ENCODE measurements around the gene CASKIN2. TPM values are rescaled to one million over a fixed set of nuclear protein-coding genes. Genes with fewer than 3 reads are reported as not detected.

Gene CASKIN2
- total RNA-seq, 1 experiment from 2014 or later = 30.0 TPM

DNA sequence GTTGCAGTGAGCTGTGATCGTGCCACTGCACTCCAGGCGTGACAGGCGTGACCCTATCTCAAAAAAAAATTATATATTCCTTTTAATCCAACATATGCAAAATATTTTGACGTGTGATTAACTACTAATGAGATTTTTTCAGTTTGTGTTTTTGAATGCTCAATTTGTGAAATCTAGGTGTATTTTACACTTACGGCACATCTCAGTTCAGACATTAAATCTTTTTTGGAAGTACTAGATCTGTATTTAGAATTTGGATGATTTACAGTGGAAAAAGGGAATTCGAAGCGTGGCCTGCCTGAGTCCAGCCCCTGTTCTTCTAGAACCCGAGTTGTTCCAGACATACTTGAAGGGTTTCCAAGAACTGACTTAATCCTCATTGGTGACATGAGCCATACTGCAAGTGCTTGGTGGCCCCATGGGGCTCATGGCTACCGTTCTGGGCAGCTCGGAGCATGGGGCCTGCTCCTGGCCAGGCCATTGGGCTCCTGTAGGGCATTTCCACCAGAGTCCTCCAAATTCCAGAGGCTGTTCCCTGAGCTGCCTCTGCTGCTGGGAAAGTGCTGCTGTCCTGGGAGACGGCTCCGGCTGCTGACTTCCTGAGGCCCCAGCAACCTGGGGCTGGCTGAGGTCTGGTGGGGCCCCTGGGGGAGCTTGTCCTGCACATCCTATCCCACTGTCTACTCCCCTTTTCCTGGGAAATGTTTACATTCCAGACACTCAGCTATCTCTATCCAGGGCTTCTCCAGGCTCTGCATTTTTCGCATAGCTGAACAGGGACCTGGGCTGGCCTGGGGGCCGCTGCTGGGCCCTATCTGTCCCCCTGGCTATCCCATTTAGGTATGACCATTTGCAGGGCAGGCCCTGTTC lies 37.3 kb upstream of the CASKIN2 start:
- no peak for DNase-seq
- peaks cover 54% of the 10 kb centered on the region for H3K36me3 Mint-ChIP-seq (ENCODE audit: insufficient read depth, unreplicated experiment)
- H3K4me1 Mint-ChIP-seq (ENCODE audit: low read depth, unreplicated experiment) = peaks cover 21% of the 10 kb centered on the region
- H3K9me3 Mint-ChIP-seq (ENCODE audit: low read depth, unreplicated experiment) = no peaks in the 10 kb centered on the region
- CTCF ChIA-PET = interaction anchor here (0.5 to 0.7 kb wide), 3 partner anchors 15 to 46 kb away, joined by 3 to 5 read pairs (median 5); no protein-coding TSS in a partner anchor
- no peak overlapping the region for H3K27ac Mint-ChIP-seq (ENCODE audit: unreplicated experiment)
- BruUV-seq (replicated peaks) = no TSS peak
- intact Hi-C loops (cut with micrococcal nuclease; ENCODE audit: unreplicated experiment) = no loop called here
- TF ChIP-seq, protein P1, sequence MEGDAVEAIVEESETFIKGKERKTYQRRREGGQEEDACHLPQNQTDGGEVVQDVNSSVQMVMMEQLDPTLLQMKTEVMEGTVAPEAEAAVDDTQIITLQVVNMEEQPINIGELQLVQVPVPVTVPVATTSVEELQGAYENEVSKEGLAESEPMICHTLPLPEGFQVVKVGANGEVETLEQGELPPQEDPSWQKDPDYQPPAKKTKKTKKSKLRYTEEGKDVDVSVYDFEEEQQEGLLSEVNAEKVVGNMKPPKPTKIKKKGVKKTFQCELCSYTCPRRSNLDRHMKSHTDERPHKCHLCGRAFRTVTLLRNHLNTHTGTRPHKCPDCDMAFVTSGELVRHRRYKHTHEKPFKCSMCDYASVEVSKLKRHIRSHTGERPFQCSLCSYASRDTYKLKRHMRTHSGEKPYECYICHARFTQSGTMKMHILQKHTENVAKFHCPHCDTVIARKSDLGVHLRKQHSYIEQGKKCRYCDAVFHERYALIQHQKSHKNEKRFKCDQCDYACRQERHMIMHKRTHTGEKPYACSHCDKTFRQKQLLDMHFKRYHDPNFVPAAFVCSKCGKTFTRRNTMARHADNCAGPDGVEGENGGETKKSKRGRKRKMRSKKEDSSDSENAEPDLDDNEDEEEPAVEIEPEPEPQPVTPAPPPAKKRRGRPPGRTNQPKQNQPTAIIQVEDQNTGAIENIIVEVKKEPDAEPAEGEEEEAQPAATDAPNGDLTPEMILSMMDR (IDR thresholded peaks at IDR 0.05; ENCODE audit: unreplicated experiment) = no peak
- no peak overlapping the region for H3K4me3 Mint-ChIP-seq (ENCODE audit: low read depth, unreplicated experiment)
- H3K27me3 Mint-ChIP-seq (ENCODE audit: unreplicated experiment) = no peaks in the 10 kb centered on the region

DNA sequence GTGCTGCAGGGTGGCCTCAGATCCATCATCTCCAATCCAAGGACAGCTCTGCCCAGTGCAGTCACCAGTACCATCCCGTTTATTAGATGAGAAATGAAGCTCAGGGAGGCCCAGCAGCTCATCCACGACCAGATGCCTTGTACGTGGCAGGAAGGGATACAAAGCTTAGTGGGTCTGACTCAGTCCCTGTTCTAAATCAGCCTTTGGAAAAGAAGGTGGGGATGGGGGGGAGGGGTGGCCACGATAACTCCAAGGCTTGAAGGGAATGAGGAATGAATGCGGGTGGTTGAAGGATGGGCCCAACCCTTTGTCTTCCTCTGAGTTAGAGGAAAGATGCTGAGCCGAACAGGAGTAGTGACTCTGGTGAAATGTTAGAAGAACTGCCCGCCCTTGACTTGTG lies 35.9 kb upstream of the CASKIN2 start:
- peak overlapping the region; percentile 96 for H3K27ac Mint-ChIP-seq (ENCODE audit: unreplicated experiment)
- peaks cover 32% of the 10 kb centered on the region for H3K4me1 Mint-ChIP-seq (ENCODE audit: low read depth, unreplicated experiment)
- TF ChIP-seq, protein P1 (IDR thresholded peaks at IDR 0.05; ENCODE audit: unreplicated experiment) = no peak
- no peaks in the 10 kb centered on the region for H3K9me3 Mint-ChIP-seq (ENCODE audit: low read depth, unreplicated experiment)
- DNase-seq = no peak
- intact Hi-C loops (cut with micrococcal nuclease; ENCODE audit: unreplicated experiment) = no loop called here
- H3K27me3 Mint-ChIP-seq (ENCODE audit: unreplicated experiment) = no peaks in the 10 kb centered on the region
- BruUV-seq (replicated peaks) = no TSS peak
- CTCF ChIA-PET = interaction anchor here (0.6 kb wide), 1 partner anchor 126 kb away, joined by 3 read pairs; no protein-coding TSS in a partner anchor
- H3K4me3 Mint-ChIP-seq (ENCODE audit: low read depth, unreplicated experiment) = peak overlapping the region; percentile 36
- peaks cover 61% of the 10 kb centered on the region for H3K36me3 Mint-ChIP-seq (ENCODE audit: insufficient read depth, unreplicated experiment)

DNA sequence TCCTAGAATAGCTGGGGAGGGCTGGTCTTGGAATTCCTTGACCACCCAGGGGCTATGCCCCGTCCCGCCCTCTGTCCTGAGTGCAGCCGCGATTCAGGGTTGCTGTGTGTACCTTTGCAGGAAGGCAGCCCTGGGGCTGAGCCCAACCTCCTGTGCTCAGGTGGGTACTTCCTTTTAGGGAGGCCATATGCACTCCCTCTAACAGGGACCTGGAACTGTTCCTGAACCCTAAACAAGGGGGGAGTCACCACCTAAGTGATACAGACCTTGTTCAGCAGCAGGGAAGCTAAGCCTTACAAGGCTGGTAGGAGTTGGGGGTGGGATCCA lies 34.8 kb upstream of the CASKIN2 start:
- Mint-ChIP-seq H3K4me3 (ENCODE audit: low read depth, unreplicated experiment) (peak overlapping the region; percentile 56), H3K27ac (ENCODE audit: unreplicated experiment) (peak overlapping the region; percentile 96), H3K27me3 (ENCODE audit: unreplicated experiment) (no peaks in the 10 kb centered on the region), H3K36me3 (ENCODE audit: insufficient read depth, unreplicated experiment) (peaks cover 58% of the 10 kb centered on the region), H3K4me1 (ENCODE audit: low read depth, unreplicated experiment) (peaks cover 43% of the 10 kb centered on the region), H3K9me3 (ENCODE audit: low read depth, unreplicated experiment) (no peaks in the 10 kb centered on the region)
- intact Hi-C loops (cut with micrococcal nuclease; ENCODE audit: unreplicated experiment) = loop anchor here (1.0 kb wide), 1 partner anchor 19 kb away; no protein-coding TSS in a partner anchor
- DNase-seq = no peak
- BruUV-seq (replicated peaks) = no TSS peak
- TF ChIP-seq, protein P1 (IDR thresholded peaks at IDR 0.05; ENCODE audit: unreplicated experiment) = no peak
- CTCF ChIA-PET = interaction anchor here (0.6 to 2.0 kb wide), 10 partner anchors 18 to 156 kb away, joined by 3 to 11 read pairs (median 7); partner anchors contain the start of genes LLGL2, TMEM94 and TSEN54

DNA sequence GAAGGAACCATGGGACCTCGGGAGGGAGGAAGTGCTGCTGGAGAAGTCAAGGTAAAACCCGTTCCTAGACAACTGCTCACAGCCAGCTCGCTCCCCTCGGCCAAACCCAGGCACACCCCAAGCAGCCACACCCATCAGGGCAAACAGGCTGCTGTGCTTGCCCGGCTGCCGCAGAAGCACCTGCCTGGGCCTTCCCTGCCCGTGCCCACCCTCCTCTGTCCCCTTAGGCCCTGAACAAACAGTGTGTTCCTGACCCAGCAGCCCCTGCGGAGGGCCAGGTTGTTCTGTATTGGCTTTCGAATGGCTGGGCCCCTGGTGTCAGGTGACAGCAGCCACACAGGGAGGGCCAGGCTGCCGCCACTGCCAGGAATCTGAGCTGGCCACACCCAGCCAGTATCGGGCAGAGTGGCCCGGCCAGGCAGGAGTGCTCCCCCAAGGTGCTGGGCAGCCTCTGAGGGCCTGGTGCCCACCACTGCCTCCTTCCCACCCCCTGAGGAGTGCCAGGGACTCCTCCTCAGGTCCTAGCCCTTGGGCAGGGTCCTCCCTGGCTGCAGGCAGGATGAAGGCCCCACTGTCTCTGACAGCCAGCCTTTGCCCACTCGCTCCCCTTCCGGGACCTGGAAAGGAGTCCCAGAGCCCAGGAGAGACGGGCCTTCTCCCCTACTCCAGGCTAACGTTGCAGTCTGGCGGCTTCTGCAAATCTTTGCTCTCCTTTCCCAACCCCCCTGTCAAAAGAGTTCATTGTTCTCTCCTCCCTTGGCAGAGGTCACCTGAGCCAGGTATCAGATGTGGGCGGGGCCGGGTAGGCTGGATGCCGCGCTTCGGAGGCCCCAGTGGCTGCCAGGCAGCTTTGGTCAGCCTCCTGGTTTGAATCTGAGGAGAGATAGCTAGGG lies 34.2 kb upstream of the CASKIN2 start:
- intact Hi-C loops (cut with micrococcal nuclease; ENCODE audit: unreplicated experiment) = loop anchor here (1.0 kb wide), 1 partner anchor 18 kb away; no protein-coding TSS in a partner anchor
- DNase-seq = peak; percentile 95
- TSS peak; percentile 81 for BruUV-seq (replicated peaks)
- peak overlapping the region; percentile 56 for H3K4me3 Mint-ChIP-seq (ENCODE audit: low read depth, unreplicated experiment)
- peaks cover 64% of the 10 kb centered on the region for H3K36me3 Mint-ChIP-seq (ENCODE audit: insufficient read depth, unreplicated experiment)
- CTCF ChIA-PET = interaction anchor here (0.5 to 2.0 kb wide), 13 partner anchors 10 to 357 kb away, joined by 3 to 11 read pairs (median 6); partner anchors contain the start of genes LLGL2, TMEM94 and TSEN54
- H3K27ac Mint-ChIP-seq (ENCODE audit: unreplicated experiment) = peak overlapping the region; percentile 96
- TF ChIP-seq, protein P1 (IDR thresholded peaks at IDR 0.05; ENCODE audit: unreplicated experiment) = no peak
- H3K9me3 Mint-ChIP-seq (ENCODE audit: low read depth, unreplicated experiment) = no peaks in the 10 kb centered on the region
- H3K27me3 Mint-ChIP-seq (ENCODE audit: unreplicated experiment) = no peaks in the 10 kb centered on the region
- peaks cover 44% of the 10 kb centered on the region for H3K4me1 Mint-ChIP-seq (ENCODE audit: low read depth, unreplicated experiment)
